ENCODE measurements around the gene MS4A8.

The MS4A8 gene

DNA sequence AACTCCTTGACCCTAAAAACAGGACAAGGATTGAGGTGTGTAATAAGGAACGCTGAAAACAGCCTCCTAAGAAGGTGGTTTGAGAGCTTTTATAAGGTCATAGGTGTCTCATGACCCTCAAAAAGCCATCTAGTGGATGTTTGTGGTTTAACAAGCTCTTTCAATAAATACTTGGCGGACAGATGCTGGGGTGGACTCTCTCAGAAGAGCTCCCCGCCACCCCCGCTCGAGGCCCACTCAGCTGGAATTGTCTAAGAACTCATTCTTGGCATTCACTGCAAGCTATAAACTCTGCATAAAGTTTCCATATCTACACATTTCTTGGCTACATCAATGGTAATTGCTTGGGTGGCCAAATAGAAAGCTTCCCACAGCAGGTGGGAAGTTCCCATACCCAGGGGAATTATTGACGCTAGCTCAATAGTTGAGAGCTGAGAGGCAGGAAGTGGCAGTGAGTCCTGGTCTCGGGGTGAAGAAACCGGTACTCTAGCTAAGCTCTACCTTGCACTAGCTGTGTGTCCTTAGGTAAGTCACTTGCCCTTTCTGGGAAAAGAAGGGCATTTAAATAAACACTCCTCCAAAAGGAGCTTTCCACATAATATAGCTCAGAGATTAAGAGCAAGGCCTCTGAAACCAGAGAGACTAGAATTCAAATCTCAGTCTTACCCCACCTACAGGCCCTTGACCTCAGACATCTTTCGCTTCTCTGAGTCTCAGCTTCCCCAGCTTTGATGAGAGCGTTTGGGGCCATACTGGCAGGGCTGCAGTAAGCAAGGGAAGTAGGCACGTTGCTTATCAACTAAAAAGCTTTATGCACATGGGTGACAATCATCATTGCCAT is 63.7 kb downstream of the MS4A8 start:
- no peak for DNase-seq (ENCODE audit: low read depth in 4 of 4, low spot score in 1 of 4)

DNA sequence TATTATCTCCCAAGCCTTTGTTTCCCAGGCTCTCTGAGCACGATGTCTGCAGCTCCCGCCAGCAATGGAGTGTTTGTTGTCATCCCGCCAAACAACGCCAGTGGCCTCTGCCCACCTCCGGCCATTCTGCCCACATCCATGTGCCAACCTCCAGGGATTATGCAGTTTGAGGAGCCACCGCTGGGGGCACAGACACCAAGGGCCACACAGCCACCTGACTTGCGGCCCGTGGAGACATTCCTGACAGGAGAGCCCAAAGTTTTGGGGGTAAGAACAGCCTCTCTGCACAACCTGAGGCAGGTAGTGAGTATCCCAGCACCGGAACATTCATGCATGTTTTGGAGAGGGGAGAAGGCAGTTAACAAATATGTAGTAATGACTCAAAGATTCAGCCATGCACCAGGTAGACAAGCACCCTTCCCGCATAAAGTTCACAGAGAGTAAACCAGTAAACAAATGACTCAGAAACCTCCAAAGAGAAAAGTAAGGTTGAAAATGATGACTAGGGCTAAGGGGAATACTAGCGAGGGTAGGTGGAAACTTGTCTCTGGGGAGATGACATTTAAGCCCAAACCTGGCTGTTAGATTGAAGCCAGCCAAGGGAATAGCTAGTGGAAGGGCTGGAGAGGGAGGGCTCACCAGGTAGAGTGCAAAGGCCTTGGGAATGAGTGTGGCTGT is 64.4 kb downstream of the MS4A8 start:
- no peak for DNase-seq (ENCODE audit: low read depth in 4 of 4, low spot score in 1 of 4)

DNA sequence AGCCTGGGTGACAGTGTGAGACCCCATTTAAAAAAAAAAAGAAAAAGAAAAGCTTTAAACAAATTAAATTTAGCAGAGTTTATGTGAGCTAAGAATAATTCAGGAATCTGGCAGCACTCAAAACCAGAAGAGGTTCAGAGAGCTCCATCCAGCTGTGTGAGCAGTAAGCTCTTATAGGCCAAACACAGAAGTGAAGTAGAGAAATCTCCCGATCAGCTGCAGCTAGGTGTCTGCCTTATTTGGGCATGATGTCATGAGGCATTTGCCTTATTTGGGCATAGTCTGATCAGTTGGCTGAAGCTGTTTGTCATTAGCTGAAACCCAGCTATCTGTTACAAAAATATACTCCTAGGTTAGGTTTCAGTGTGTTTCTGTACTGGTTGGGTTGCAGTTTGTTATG is 65.5 kb downstream of the MS4A8 start:
- DNase-seq (ENCODE audit: low read depth in 4 of 4, low spot score in 1 of 4): no peak

DNA sequence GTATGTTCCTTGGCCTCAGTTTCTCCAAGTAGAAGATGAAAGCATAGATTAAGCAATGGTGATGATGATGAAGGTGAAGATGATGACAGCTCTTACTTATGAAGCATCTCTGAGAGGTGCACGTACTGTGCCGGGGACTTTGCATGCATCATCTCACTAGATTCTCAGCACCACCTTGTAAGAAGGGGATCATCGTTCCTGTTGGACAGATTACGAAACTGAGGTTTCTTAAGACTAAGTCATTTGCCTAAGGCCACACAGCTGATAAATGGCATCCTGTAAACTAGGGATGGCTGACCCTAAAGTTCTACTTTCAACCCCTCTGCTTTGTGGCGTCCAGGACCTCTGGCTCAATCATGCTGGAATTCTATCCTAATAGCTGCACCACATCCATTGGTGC is 65.9 kb downstream of the MS4A8 start:
- DNase-seq (ENCODE audit: low read depth in 4 of 4, low spot score in 1 of 4): no peak

Measured in stimulated activated CD4-positive, alpha-beta T cell treated with anti-CD3 and anti-CD28 coated beads, Interleukin-1b, Interleukin-23, amount 100 ng/mL, for 24 hours (primary cell).